Myometrial cell (primary cell): ENCODE results near the gene TGFBR3. TPM values are rescaled to one million over a fixed set of nuclear protein-coding genes. Genes with fewer than 3 reads are reported as not detected.

Source experiments
- total RNA-seq: library from RNA; depleted of rRNA; stranded (reverse); fragments of >200 nt; gene quantifications from 2 replicates; pipeline ENCODE4 v1.2.3, GENCODE V29; 2015

The TGFBR3 gene
- total RNA-seq, result 8.7 and 10.4 TPM in 2 replicates

GRCh38 chr1:91885716-91886506, at the start of gene TGFBR3:
TSS of gene TGFBR3 (minus strand) at chr1:91886151. CDS start at chr1:91861531, 24,620 bp downstream.

Other genes with a start within 250 kb of the TGFBR3 start
- gene BRDT, start 63.2 kb upstream of the TGFBR3 start, total RNA-seq, result not detected in 2 replicates
- gene EPHX4, start 143.8 kb upstream of the TGFBR3 start, total RNA-seq, result 0.58 and 1.8 TPM in 2 replicates
- not detected in 2 replicates for gene SETSIP, start 189.3 kb upstream of the TGFBR3 start, total RNA-seq
- 2.6 and 3.9 TPM in 2 replicates for gene BTBD8, start 194.2 kb upstream of the TGFBR3 start, total RNA-seq